OCI-LY3 (cell line): ENCODE measurements around the gene OR2T27.

Experiments
- EZH2phosphoT487 ChIP-seq: fragments of 200-600 bp; shearing (Covaris generic); IDR thresholded peaks from 2 replicates; pipeline ENCODE4 v1.6.1; 2018; ENCODE audit warnings: antibody characterized with exemption, mixed run types, low read depth
- TF ChIP-seq, protein P1 (sequence below): fragments of 200-600, 300-600 bp; sonication (generic); IDR thresholded peaks from 2 replicates; pipeline ENCODE4 v1.5.1; 2014; ENCODE audit warnings: antibody characterized with exemption, low read length, low read depth

- TF ChIP-seq, protein P1, sequence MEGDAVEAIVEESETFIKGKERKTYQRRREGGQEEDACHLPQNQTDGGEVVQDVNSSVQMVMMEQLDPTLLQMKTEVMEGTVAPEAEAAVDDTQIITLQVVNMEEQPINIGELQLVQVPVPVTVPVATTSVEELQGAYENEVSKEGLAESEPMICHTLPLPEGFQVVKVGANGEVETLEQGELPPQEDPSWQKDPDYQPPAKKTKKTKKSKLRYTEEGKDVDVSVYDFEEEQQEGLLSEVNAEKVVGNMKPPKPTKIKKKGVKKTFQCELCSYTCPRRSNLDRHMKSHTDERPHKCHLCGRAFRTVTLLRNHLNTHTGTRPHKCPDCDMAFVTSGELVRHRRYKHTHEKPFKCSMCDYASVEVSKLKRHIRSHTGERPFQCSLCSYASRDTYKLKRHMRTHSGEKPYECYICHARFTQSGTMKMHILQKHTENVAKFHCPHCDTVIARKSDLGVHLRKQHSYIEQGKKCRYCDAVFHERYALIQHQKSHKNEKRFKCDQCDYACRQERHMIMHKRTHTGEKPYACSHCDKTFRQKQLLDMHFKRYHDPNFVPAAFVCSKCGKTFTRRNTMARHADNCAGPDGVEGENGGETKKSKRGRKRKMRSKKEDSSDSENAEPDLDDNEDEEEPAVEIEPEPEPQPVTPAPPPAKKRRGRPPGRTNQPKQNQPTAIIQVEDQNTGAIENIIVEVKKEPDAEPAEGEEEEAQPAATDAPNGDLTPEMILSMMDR = no peak
- TF ChIP-seq EZH2phosphoT487 = no peak
Measured at GRCh38 chr1:248630551-248630950, 24.8 kb downstream of the OR2T27 start.
